Fibroblast of skin of abdomen (primary cell): ENCODE results near the gene GRIN3A.

Experiments used
- DNase-seq: peaks from one replicate; pipeline ENCODE4 v3.0.0-alpha.2; 2013

Gene GRIN3A

GRCh38 chr9:101632611-101633010 lies 105.8 kb downstream of the GRIN3A start:
- DNase-seq = no peak

GRCh38 chr9:101631892-101632291 lies 106.6 kb downstream of the GRIN3A start:
- DNase-seq = no peak

GRCh38 chr9:101629636-101630035 lies 108.8 kb downstream of the GRIN3A start:
- no peak for DNase-seq

GRCh38 chr9:101628173-101628572 lies 110.3 kb downstream of the GRIN3A start:
- peak; percentile 48 for DNase-seq

- DNase-seq = no peak
These were observed 112.2 kb downstream of the GRIN3A start for GRCh38 chr9:101626295-101626694.

GRCh38 chr9:101625876-101626275 lies 112.6 kb downstream of the GRIN3A start:
- DNase-seq = peak; percentile 57

GRCh38 chr9:101620452-101620851 lies 118.0 kb downstream of the GRIN3A start:
- DNase-seq = no peak

GRCh38 chr9:101618698-101619097 lies 119.7 kb downstream of the GRIN3A start:
- DNase-seq = peak; percentile 40

- DNase-seq = no peak
These were observed 132.9 kb downstream of the GRIN3A start for GRCh38 chr9:101605547-101605946.

GRCh38 chr9:101604296-101604695 lies 134.2 kb downstream of the GRIN3A start:
- DNase-seq = no peak

- peak; percentile 47 for DNase-seq
These were observed 136.3 kb downstream of the GRIN3A start for GRCh38 chr9:101601904-101602765.

GRCh38 chr9:101594796-101595195 lies 143.7 kb downstream of the GRIN3A start, which contains the start of gene PPP3R2:
PPP3R2 (minus strand) TSS chr9:101594969; CDS start chr9:101594921, 48 bp downstream.
- no peak for DNase-seq

- DNase-seq = no peak
These were observed 145.1 kb downstream of the GRIN3A start for GRCh38 chr9:101593345-101593744.

GRCh38 chr9:101592788-101593187 lies 145.7 kb downstream of the GRIN3A start:
- no peak for DNase-seq

- DNase-seq = no peak
These were observed 146.5 kb downstream of the GRIN3A start for GRCh38 chr9:101591787-101592446.

- no peak for DNase-seq
These were observed 147.5 kb downstream of the GRIN3A start for GRCh38 chr9:101590901-101591300.

GRCh38 chr9:101590074-101590473 lies 148.4 kb downstream of the GRIN3A start:
- peak; percentile 74 for DNase-seq

- DNase-seq = peak; percentile 38
These were observed 151.0 kb downstream of the GRIN3A start for GRCh38 chr9:101587332-101588043.

- DNase-seq = no peak
These were observed 151.8 kb downstream of the GRIN3A start for GRCh38 chr9:101586651-101587050.

- no peak for DNase-seq
These were observed 152.7 kb downstream of the GRIN3A start for GRCh38 chr9:101585740-101586139.

GRCh38 chr9:101582553-101582952 lies 155.9 kb downstream of the GRIN3A start:
- DNase-seq = peak; percentile 92

GRCh38 chr9:101579711-101580545 lies 158.5 kb downstream of the GRIN3A start:
- DNase-seq = no peak
